Loucy (cell line): Measurements from ENCODE around the gene RASGRP3.

Source experiments
- H2AFZ ChIP-seq: fragments of 200-600 bp; sonication (generic); 2 replicates; pipeline ENCODE4 v1.6.0; 2016; ENCODE audit warnings: antibody characterized with exemption, mild to moderate bottlenecking, low read length, moderate library complexity
- H3F3A ChIP-seq: fragments of 200-600 bp; 2 replicates; pipeline ENCODE4 v1.6.0; 2016; ENCODE audit warnings: antibody characterized with exemption, low read depth, mild to moderate bottlenecking
- H3K27me3 ChIP-seq: fragments of 200-600 bp; sonication (generic); 2 replicates; pipeline ENCODE4 v1.6.1; 2014; ENCODE audit warnings: low read length, mild to moderate bottlenecking; ENCODE audit not compliant: insufficient read depth, poor library complexity, severe bottlenecking
- H3K36me3 ChIP-seq: fragments of 200-600 bp; sonication (generic); 2 replicates; pipeline ENCODE4 v1.6.1; 2016; ENCODE audit warnings: low read length; ENCODE audit not compliant: insufficient read depth
- H3K4me1 ChIP-seq: fragments of 200-600 bp; sonication (generic); 2 replicates; pipeline ENCODE4 v1.5.1; 2014; ENCODE audit warnings: low read length, mild to moderate bottlenecking; ENCODE audit not compliant: insufficient read depth, poor library complexity, severe bottlenecking
- H3K4me2 ChIP-seq: fragments of 200-600 bp; sonication (generic); 2 replicates; pipeline ENCODE4 v1.6.0; 2014; ENCODE audit warnings: antibody characterized with exemption, low read length, low read depth, mild to moderate bottlenecking; ENCODE audit not compliant: poor library complexity, severe bottlenecking
- H3K4me3 ChIP-seq: fragments of 200-600 bp; sonication (generic); 2 replicates; pipeline ENCODE4 v1.5.1; 2014; ENCODE audit warnings: low read length, mild to moderate bottlenecking, mixed read lengths; ENCODE audit not compliant: poor library complexity, severe bottlenecking
- H3K79me2 ChIP-seq: fragments of 200-600 bp; sonication (generic); 2 replicates; pipeline ENCODE4 v1.6.1; 2014; ENCODE audit warnings: low read length; ENCODE audit not compliant: insufficient read depth
- H3K9ac ChIP-seq: fragments of 200-600 bp; sonication (generic); 2 replicates; pipeline ENCODE4 v1.6.0; 2014; ENCODE audit warnings: mild to moderate bottlenecking, low read depth, low read length, moderate library complexity; ENCODE audit not compliant: poor library complexity, severe bottlenecking
- H3K9me2 ChIP-seq: fragments of 200-600 bp; sonication (generic); replicated peaks from 2 replicates; pipeline ENCODE4 v1.6.1; 2016; ENCODE audit warnings: low read depth, low read length, mixed read lengths
- H3K9me3 ChIP-seq: fragments of 200-600 bp; sonication (generic); 2 replicates; pipeline ENCODE4 v1.6.1; 2014; ENCODE audit warnings: mild to moderate bottlenecking, antibody characterized with exemption, low read length, low read depth; ENCODE audit not compliant: insufficient read depth
- H4K20me1 ChIP-seq: fragments of 200-600 bp; sonication (generic); 2 replicates; pipeline ENCODE4 v1.6.0; 2014; ENCODE audit warnings: antibody characterized with exemption, low read length, mild to moderate bottlenecking; ENCODE audit not compliant: insufficient read depth, poor library complexity, severe bottlenecking
- CTCF ChIP-seq: fragments of 200-600 bp; sonication (generic); conservative IDR thresholded peaks from 2 replicates; pipeline ENCODE4 v1.5.1; 2014; ENCODE audit warnings: mild to moderate bottlenecking, antibody characterized with exemption, low read length
- EZH2phosphoT487 ChIP-seq: fragments of 200-600 bp; IDR thresholded peaks from 2 replicates; pipeline ENCODE4 v1.6.1; 2018; ENCODE audit warnings: antibody characterized with exemption, mild to moderate bottlenecking, moderate library complexity, borderline replicate concordance

Gene RASGRP3

GRCh38 chr2:33589444-33589843 lies 113.0 kb downstream of the RASGRP3 start:
- Histone ChIP-seq H3K4me3 (no peak overlapping the region), H4K20me1 (no peaks in the 10 kb centered on the region), H3K4me1 (peaks cover 21% of the 10 kb centered on the region), H3K36me3 (peaks cover 40% of the 10 kb centered on the region), H3K9ac (no peak overlapping the region), H3K9me2 (no peaks in the 10 kb centered on the region), H3K9me3 (no peaks in the 10 kb centered on the region), H3K79me2 (peaks cover 7% of the 10 kb centered on the region; the same call in 1 of the 2 replicates), H3K4me2 (no peak overlapping the region), H3K27me3 (no peaks in the 10 kb centered on the region), H2AFZ (no peak overlapping the region), H3F3A (no peaks in the 10 kb centered on the region)
- no peak for TF ChIP-seq CTCF

GRCh38 chr2:33595385-33595784 lies 118.9 kb downstream of the RASGRP3 start:
- Histone ChIP-seq H3K9ac (no peak overlapping the region), H4K20me1 (peaks cover 12% of the 10 kb centered on the region), H3K27me3 (no peaks in the 10 kb centered on the region), H3K36me3 (peaks cover 6% of the 10 kb centered on the region; the same call in 1 of the 2 replicates), H3K9me2 (no peaks in the 10 kb centered on the region), H2AFZ (no peak overlapping the region), H3F3A (no peaks in the 10 kb centered on the region), H3K79me2 (peaks cover 47% of the 10 kb centered on the region), H3K4me1 (peaks cover 45% of the 10 kb centered on the region), H3K4me3 (peak overlapping the region; percentile 44), H3K9me3 (no peaks in the 10 kb centered on the region), H3K4me2 (peak overlapping the region; percentile 93)
- TF ChIP-seq CTCF, result no peak
- TF ChIP-seq EZH2phosphoT487, result no peak

GRCh38 chr2:33597026-33597425 lies 120.6 kb downstream of the RASGRP3 start:
- Histone ChIP-seq H3K9me2 (no peaks in the 10 kb centered on the region), H3K79me2 (peaks cover 47% of the 10 kb centered on the region), H3K36me3 (no peaks in the 10 kb centered on the region; the same call in 1 of the 2 replicates), H3K4me1 (peaks cover 45% of the 10 kb centered on the region), H3K9ac (peak overlapping the region; percentile 66), H3K27me3 (no peaks in the 10 kb centered on the region), H3K9me3 (no peaks in the 10 kb centered on the region), H3K4me3 (peak overlapping the region; percentile 80), H4K20me1 (peaks cover 12% of the 10 kb centered on the region), H2AFZ (no peak overlapping the region), H3F3A (no peaks in the 10 kb centered on the region), H3K4me2 (peak overlapping the region; percentile 93)
- TF ChIP-seq CTCF (no peak), EZH2phosphoT487 (no peak)
